NCI-H226 (cell line): Measurements from ENCODE around the gene IGHMBP2.

Source experiments
- DNase-seq: peaks from one replicate; pipeline ENCODE4 v3.0.0-alpha.2; 2015

Gene IGHMBP2

DNA sequence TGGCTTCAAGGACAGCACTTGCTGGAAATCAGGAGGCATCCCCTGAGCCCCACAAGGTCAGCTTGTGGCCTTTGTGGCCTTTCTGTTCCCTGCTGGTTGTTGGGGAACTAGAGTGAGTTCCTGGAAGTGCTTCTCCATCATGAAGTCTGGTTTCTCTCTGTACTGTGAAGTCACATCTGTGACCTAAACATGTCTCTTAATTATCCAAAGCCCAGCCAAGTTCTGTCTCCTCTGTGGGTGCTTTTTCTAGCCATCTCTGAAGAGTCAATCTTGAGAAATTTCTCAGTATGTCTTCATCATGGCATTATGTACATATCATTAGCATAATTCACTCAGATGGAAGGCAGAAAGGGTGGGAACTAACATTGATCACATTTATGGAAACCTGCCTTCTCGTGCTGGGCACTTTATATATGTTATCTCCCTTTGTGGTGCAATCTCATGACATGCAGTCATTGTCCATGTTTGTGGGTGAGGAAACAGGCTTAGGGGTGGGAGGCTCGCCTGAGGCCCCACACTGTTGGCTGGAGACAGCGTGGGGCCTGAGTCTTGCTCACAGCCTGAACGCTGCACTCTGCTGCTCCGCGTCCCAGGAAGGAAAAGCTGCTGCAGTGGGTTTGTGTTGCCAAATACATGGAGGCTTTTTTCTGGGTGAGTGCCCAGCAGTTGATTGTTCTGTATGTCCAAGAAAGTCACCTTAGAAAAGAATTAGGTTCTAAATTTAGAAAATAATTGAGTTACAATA, 24.6 kb downstream of the IGHMBP2 start:
- no peak for DNase-seq

DNA sequence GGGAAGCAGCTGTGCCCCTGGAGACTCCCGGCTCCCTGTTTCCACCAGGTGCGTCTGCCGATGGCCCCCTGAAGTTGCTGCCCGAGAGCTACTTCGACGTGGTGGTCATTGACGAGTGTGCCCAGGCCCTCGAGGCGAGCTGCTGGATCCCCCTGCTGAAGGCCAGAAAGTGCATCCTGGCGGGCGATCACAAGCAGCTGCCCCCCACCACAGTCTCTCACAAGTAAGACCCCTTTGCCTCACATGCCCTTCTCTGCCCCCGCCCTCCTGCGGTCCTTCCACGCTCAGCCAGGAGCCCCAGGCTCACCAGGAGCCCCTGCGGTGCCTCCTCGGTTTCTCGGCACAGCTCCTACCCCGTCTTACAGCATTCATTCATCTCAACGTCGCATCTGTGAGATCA, 25.4 kb downstream of the IGHMBP2 start:
- no peak for DNase-seq

DNA sequence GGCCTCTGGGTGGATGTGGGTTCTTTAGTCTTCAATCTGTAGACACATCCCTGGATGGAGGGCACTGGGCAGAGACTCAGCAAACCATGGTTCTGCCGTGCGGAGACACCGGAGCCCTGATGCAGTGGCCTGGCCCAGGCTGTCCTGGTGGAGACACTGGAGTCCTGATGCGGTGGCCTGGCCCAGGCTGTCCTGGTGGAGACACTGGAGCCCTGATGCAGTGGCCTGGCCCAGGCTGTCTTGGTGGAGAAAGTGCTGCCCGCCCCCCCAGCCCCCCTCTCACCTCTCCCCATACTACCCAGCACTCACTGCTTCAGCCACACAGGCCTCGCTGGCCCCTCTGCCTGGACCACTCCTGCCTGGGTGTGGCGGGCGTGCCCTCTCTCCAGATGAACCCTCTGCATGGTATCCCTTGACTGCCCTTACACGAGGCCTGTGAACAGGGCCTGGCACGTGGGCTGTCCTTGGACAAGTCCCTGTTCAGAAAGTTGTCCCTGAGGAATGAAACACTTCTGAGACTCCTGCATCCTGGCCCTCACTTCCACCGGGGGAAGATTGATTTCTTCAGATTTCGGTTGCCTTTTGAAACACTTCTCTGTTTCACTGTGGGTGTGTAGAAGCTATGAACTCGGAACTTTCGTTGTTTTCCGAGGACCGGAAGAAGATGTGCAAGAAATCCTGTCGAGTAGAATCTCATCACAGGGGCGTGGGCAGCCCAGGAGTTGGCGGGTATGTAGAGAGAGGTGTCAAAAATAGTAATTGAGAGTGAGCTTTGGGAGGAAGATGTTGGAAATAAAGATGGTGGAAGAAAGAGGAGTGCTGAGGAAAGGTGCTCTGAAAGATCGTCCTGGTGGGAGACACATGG, 26.2 kb downstream of the IGHMBP2 start:
- no peak for DNase-seq

DNA sequence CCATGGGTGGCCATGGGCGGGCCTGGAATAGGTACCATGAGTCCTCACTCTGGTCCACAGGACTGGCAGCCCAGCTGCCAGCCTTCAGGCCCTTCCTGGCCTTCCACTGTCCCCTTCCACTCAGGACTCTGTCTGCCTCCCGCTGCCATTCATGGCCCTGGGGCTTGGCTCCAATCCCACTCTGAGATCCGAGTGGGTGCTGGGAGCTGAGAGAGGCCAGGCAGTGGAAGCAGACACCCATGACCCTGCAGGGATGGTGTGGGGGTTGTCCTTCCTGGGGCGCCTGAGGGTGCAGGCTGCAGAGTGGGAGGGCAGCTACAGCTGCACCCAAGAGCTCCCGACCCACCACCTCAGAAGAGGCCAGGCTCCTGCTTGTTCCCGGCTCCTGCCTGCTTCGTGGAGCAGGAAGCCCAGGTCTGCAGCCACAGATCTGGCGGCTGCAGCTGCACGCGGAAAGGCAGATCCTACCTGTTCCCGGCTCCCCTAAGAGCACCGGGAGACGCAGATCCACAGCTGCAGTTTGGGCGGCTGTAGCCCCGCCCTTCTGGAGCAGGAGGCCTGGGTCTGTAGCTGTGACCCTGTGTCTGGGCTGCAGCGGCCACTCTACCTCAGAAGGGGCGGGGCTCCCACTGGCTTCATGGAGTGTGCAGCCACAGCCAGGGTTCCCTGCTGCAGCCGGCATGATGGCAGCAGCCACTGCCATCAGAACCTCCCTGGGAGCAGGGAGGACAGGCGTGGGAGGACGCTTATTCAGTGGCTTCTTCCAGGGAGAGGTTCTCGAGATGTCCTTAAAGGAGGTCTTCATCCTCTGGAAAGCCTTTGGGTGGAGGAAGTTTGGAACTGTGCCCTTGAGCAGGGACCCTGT, 27.5 kb downstream of the IGHMBP2 start:
- DNase-seq: no peak

DNA sequence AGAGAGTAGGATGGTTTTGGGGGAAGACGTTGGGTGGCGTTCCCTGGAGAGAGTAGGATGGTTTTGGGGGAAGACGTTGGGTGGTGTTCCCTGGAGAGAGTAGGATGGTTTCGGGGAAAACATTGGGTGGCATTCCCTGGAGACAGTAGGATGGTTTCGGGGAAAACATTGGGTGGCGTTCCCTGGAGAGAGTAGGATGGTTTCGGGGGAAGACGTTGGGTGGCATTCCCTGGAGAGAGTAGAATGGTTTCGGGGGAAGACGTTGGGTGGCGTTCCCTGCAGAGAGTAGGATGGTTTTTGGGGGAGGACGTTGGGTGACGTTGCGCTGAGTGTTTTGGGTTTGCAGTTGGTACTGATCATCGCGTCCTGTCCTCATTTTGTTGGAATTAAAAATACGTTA, 28.2 kb downstream of the IGHMBP2 start:
- no peak for DNase-seq

DNA sequence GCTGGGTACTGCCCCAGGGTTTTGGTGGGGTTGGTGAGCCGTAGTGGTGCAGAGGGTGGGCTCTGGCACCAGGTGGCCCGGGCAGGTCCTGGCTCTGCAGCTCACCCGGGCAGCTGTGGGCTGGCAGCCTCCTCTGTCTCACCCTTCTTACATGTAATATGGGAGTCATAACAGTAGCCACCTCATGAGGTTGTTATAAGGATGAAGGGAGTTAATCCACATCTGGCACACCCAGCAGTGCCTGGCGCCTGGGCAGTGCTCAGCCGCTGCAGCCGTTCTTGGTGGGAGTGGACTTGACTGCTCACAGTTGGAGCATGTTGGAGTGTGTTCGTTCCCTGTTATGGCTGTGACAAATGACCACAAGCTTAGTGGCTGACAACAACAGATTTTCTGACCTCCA, 28.7 kb downstream of the IGHMBP2 start:
- no peak for DNase-seq

DNA sequence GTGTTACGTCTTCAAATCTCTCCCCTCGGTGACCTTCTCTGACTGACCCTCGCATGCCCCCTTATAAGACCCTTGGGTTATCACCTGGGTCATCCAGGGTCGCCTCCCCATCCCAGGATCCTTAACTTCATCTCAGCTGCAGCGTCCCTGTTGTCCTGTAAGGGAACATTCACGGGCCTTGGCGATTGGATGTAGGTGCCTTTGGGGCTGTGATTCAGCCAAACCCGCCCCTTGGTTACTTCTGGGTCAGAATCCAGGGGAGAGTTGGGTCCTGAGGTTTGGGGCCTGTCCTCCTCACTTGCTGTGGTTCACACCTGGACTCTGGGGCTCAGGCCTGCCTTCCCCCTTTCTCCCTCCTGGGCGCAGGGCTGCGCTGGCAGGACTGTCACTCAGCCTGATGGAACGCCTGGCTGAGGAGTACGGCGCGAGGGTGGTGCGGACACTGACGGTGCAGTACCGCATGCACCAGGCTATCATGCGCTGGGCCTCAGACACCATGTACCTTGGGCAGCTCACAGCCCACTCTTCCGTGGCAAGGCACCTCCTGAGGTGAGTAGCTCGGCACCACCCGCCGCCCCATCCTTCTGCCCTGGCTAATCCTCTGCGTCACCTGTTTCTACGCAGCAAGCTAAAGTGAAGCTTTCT, 29.4 kb downstream of the IGHMBP2 start:
- no peak for DNase-seq

DNA sequence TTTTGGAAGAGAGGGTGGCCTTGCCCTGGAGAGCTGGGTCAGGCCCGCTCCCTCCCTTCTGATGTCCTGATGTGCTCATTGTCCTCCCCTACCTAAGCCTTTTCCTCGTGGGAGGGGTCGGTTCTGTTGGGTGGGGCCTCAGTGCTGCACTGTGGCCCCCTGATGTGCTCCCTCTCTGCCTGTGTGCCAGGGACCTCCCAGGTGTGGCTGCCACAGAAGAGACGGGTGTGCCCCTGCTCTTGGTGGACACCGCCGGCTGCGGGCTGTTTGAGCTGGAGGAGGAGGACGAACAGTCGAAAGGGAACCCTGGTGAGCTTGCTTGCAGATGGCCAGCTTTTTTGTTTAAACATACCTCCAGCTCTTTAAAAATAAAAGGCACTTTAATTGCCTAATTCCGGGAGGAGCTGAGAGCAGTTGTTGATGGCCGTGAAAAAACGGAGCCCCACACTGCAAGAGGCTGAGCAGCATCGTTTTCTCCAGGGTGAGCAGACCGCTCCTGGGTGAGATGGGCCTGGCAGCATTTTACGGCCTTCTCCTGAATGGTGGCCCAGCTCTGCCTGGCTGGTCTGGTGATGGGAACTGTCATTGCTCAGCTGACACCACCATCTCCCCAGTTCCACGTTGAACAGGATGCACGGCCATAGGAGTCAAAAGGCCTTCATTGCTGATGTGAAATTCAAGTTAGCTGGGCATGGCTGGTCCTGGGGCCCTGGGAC, 30.1 kb downstream of the IGHMBP2 start:
- no peak for DNase-seq

DNA sequence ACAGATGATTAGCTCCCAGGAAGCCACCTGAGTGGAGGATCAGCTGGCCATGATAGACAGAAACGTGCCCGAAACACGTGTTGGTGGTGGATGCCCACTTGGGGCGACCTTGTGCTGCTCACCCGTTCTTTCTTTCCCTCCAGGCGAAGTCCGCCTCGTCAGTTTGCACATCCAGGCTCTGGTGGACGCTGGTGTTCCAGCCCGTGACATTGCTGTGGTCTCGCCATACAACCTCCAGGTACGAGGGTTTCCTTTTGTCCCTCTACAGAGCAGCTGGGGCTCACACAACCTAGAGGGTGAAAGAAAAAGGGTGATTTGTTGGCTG, 30.6 kb downstream of the IGHMBP2 start:
- no peak for DNase-seq

DNA sequence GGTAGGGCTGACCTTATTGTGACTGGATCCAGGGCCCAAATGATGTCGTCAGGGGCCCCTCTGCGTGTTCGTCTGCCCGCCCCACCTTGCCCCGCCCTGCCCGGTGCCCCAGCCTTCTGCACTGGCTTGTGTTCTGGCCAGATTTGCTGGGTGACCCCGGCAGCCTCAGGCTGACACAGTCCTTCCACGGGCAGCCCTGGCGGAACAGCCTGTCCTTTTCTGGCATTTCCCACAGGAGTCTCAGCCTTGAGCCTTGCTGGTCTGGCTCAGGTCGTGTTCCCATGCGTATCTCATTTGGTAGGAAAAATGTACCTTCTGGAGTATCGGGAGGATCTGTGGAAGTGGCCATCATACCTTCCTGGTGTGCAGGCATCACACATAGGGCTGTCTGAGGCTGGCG, 31.0 kb downstream of the IGHMBP2 start:
- DNase-seq: no peak

DNA sequence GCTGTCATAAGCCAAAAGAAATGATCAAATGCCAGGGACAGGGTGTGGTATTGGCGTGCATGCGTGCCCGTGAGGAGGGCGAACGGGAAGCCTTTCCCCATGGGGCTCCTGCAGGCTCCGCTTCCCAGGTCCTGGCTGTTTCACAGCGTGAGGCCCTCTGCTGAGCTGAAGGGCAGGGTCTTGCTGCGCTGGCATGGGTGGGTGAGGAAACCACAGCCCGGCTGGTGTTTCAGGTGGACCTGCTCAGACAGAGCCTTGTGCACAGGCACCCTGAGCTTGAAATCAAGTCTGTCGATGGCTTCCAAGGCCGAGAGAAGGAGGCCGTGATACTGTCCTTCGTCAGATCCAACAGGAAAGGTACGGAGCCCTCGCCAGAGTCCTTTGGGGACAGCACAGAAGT, 31.4 kb downstream of the IGHMBP2 start:
- no peak for DNase-seq

DNA sequence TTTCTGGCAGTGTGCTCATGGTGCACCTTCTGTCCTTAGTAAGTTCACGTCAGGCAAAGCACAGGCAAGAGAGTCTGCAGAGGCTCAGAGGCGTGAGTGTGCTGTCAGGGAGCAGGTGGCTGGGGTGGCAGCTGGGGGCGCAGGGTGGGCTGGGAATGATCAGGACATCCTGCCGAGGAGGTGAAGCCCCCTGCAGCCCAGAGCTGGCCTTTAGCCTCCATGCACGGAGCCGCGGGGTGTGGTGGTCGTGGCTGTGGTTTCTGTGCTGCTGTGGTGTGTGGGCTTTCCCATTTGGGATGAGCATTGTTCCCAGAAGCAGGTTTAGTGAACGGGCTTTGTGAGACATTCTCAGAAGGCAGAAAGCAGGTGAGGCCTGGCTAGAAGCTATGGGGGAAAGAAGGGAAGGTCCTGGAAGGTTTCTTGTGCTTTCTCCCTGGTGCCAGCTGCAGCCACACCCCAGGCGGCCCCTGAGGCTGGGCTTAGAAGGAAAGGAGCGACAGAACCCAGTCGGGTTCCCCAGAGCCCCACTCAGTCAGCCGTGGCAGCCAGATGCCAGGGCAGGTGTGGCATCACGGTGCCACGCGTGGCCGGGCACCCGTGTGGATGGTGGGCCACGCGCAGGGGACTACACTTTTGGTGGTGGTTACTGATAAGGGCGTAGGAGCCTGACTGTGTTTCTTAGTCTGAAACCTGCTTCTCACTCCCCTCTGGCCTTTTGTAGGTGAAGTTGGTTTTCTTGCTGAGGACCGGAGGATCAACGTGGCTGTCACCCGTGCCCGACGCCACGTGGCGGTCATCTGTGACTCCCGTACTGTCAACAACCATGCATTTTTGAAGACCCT, 32.0 kb downstream of the IGHMBP2 start:
- DNase-seq: no peak

DNA sequence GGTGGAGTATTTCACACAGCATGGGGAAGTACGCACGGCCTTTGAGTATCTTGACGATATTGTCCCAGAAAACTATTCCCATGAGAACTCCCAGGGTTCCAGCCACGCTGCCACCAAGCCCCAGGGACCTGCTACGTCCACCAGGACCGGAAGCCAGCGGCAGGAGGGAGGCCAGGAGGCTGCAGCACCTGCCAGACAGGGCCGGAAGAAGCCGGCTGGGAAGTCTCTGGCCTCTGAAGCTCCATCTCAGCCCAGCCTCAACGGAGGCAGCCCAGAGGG, 32.6 kb downstream of the IGHMBP2 start:
- no peak for DNase-seq

DNA sequence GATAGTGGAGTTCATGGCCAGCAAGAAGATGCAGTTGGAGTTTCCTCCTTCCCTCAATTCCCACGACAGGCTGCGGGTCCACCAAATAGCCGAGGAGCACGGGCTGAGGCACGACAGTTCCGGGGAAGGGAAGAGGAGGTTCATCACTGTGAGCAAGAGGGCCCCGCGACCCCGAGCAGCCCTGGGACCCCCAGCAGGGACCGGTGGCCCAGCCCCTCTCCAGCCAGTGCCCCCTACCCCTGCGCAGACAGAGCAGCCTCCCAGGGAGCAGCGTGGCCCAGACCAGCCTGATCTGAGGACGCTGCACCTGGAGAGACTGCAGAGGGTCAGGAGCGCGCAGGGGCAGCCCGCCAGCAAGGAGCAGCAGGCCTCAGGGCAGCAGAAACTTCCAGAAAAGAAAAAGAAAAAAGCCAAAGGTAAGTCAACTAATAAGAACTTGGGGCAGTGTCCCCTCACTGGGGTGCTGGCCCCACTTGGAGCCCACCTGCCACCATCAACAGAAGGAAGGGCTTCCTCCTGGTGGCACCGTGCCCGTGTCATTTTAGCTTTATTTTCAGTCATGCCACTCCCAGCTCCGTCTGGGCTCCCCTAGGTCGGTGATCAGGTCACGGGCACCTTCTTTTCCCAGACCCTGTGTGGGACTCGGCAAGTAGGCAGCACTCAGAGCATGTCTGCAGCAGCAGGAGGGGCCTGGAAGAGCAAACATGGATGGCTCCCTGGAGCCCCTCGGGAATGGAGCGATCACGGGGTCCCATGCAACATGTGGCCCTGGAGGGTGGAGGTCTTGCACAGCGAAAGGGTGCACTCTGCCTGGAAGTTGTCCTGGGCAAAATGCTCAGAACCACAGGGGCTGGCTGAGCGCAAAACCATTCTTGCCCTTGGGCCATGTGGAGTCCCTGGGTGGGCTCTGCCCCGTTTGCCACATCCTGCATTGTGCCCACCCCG, 33.3 kb downstream of the IGHMBP2 start:
- no peak for DNase-seq

DNA sequence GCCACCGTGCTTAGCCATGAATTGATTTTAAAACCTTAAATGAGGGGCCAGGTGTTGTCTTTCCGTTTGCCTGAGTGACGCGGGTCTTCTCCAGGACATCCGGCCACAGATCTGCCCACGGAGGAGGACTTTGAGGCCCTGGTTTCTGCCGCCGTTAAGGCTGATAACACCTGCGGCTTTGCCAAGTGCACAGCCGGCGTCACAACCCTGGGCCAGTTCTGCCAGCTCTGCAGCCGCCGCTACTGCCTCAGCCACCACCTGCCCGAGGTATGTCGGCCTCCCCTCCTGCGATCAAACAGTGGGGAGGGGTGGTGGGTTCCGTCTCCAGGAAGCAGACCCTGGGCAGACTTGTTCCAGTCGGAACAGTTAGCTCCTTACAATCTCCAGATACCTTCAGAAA, 34.4 kb downstream of the IGHMBP2 start:
- no peak for DNase-seq

DNA sequence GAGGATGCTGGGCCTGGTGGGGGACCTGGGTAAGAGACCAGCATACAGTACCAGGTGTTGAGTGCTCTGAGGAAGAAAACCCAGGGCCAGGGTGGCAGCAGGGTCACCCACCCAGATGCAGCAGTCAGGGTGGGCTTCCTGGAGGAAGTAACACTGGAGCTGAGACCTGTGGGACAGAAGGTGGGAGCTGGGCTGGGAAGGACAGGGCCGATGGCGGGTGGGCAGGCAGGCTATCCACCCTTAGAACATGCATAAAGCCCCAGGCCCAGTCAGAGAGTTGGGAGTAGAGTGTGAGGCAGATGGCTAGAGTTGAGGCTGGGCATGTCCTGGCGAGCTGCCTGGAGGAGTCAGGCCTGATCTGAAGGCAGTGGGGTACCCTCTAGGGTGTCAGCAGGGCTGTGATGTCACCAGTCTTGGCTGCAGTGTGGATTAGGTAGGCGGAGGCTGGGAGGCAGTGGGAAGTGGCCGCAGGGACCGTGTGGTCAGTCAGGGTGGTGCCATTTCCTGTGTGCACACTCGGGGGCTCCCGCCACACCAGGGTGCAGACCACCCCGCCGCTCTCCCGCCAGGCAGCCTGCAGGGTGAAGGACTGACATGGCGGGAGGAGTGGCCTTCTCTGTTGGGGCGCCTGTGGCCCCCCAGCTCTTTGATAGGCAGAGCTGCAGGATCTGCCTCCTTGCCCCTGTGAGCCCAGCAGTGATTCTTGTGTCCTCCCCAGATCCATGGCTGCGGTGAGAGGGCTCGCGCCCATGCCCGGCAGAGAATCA, 35.3 kb downstream of the IGHMBP2 start:
- DNase-seq: no peak

DNA sequence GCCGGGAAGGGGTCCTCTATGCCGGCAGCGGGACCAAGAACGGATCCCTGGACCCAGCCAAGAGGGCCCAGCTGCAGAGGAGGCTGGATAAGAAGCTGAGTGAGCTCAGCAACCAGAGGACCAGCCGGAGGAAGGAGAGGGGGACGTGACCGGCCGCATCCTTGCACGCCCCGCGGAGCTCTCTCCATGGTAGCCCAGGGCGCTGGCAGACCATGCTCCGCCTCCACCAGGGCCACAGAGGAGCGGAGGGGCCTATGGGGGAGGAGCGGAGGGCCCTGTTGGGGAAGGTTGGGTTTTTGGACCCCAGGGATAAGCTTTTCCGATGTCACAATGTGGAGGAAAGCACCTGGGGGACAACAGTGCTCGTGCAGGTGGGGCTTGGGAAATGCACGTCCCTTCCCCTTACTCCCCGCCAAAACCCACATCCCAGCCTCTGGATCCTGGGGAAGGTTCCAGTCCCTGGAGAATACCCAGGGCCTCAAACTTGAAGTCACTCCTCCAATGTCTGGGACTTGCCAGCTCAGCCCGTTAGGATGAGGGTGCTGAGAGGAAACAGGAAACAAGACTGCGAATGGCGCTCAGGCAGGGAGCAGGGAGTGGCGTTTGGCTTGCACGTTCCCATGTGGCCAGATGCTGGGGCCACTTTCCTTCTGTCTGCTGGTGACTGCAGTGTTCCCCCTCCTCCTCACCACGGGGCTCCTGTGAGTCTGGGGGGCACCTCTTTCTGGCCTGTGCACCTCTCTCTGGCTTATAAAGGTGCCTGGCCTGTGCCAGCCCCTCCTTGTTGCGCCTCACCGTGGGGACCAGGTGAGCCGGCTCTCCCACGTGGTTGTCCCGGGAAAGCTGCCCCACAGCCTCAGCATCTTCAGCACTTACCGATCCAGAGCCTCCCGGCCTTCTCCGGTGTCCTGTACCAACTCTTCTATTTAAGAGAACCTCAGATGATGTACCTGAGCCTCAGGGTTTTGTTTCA, 36.2 kb downstream of the IGHMBP2 start:
- DNase-seq: no peak

DNA sequence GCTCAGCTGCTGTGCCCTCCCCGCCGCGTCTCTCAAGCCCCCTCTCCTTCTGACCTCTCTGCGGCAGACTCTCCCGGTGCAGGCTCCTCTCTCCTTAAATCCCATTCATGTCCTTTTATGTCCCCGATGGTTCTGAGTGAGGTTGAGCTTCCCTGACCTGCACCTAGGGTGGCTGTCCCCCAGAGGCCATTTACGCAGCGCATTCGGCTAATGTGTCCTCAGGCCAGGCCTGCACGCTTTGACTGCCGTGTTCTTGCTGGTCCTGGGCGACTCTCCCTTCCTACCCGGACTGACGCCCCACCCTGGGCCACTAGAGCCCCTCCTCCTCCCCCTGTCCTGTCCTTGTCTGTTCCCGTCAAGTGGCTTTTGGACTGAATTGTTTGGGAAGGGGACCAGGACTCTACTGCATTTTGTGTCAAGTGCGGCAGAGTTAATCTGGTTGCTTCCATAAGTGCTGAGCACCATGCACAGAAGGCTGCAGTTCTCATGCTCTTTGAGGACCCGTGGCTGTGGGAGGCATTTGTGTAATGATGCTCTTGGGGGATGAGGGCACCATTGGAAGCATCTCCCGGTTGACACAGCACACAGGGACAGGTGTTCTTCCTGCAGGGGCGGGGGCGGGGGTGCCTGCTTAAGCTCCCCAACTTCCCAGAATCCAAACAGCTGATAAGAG, 37.1 kb downstream of the IGHMBP2 start:
- no peak for DNase-seq
